IMR-90 (cell line): ENCODE measurements around the gene PRUNE2. TPM values are rescaled to one million over a fixed set of nuclear protein-coding genes. Genes with fewer than 3 reads are reported as not detected.

Experiments
- ATAC-seq: fragments of 200-7000 bp; cut with Tn5 transposase; 2 replicates; pipeline ENCODE4 v1.9.1; 2020; ENCODE audit warnings: low read depth, mild to moderate bottlenecking, moderate library complexity
- BruUV-seq: library from RNA; stranded (reverse); fragments of 400-500 nt; replicated peaks from 2 replicates; lab custom pipeline; 2021; lab: Mats Ljungman, UMichigan
- CTCF ChIA-PET: fragments of 300-600 bp; formaldehyde crosslinking; extraction: SDS; loops from one replicate; lab custom pipeline; 2021; ENCODE audit warnings: antibody characterized with exemption; lab: Yijun Ruan, JAX
- POLR2A ChIA-PET: fragments of 300-600 bp; sonication (Branson Sonifier 250); formaldehyde crosslinking; loops from one replicate; lab custom pipeline; 2022; ENCODE audit warnings: antibody characterized with exemption; ENCODE audit not compliant: unreplicated experiment; lab: Charles Lee
- DNase-seq: peaks from one replicate; pipeline ENCODE4 v3.0.0; 2013
- H2AFZ ChIP-seq: replicated peaks from 2 replicates; pipeline ENCODE3; 2013; ENCODE audit warnings: low read length, mild to moderate bottlenecking; ENCODE audit not compliant: poor library complexity
- H2AK5ac ChIP-seq: 2 replicates; pipeline ENCODE4 v1.6.1; 2013; ENCODE audit warnings: low read depth, low read length, inconsistent platforms
- H2AK9ac ChIP-seq: replicated peaks from 2 replicates; pipeline ENCODE3; 2013; ENCODE audit warnings: mild to moderate bottlenecking, low read depth, low read length, moderate library complexity; ENCODE audit not compliant: poor library complexity
- H2BK120ac ChIP-seq: 2 replicates; pipeline ENCODE4 v1.6.1; 2013; ENCODE audit warnings: low read depth, low read length, inconsistent platforms
- H2BK15ac ChIP-seq: 3 replicates; pipeline ENCODE4 v1.6.1; 2013; ENCODE audit warnings: low read depth, low read length, inconsistent platforms
- H2BK20ac ChIP-seq: 2 replicates; pipeline ENCODE4 v1.6.1; 2013; ENCODE audit warnings: low read depth, mild to moderate bottlenecking, inconsistent platforms, low read length, moderate library complexity
- H2BK5ac ChIP-seq: 2 replicates; pipeline ENCODE4 v1.6.1; 2013; ENCODE audit warnings: mild to moderate bottlenecking, low read depth, low read length, inconsistent platforms; ENCODE audit not compliant: poor library complexity, severe bottlenecking
- H3K14ac ChIP-seq: replicated peaks from 2 replicates; pipeline ENCODE4 v1.6.1; 2013; ENCODE audit warnings: low read depth, low read length, inconsistent platforms
- H3K18ac ChIP-seq: 2 replicates; pipeline ENCODE4 v1.6.1; 2013; ENCODE audit warnings: low read depth, low read length, control low read depth
- H3K23ac ChIP-seq: 2 replicates; pipeline ENCODE4 v1.6.1; 2013; ENCODE audit warnings: low read depth, low read length, inconsistent platforms
- H3K27ac ChIP-seq: 2 replicates; pipeline ENCODE4 v1.5.1; 2013; ENCODE audit warnings: mild to moderate bottlenecking, control low read depth, low read length; ENCODE audit not compliant: insufficient read depth
- H3K27me3 ChIP-seq: 2 replicates; pipeline ENCODE4 v1.6.1; 2013; ENCODE audit warnings: low read length; ENCODE audit not compliant: control insufficient read depth, insufficient read depth
- H3K36me3 ChIP-seq: 2 replicates; pipeline ENCODE4 v1.6.1; 2013; ENCODE audit warnings: low read length, mixed read lengths; ENCODE audit not compliant: control insufficient read depth, insufficient read depth
- H3K4ac ChIP-seq: 2 replicates; pipeline ENCODE4 v1.6.1; 2013; ENCODE audit warnings: low read depth, low read length, inconsistent platforms
- H3K4me1 ChIP-seq: 2 replicates; pipeline ENCODE4 v1.6.1; 2013; ENCODE audit warnings: low read length, mixed read lengths; ENCODE audit not compliant: control insufficient read depth, insufficient read depth
- H3K4me2 ChIP-seq: 2 replicates; pipeline ENCODE4 v1.6.1; 2013; ENCODE audit warnings: low read depth, mild to moderate bottlenecking, control low read depth, low read length, moderate library complexity
- H3K4me3 ChIP-seq: 2 replicates; pipeline ENCODE4 v1.5.1; 2013; ENCODE audit warnings: low read depth, mild to moderate bottlenecking, control low read depth, low read length, moderate library complexity; ENCODE audit not compliant: insufficient read depth
- H3K56ac ChIP-seq: 2 replicates; pipeline ENCODE4 v1.6.1; 2013; ENCODE audit warnings: low read length, inconsistent platforms; ENCODE audit not compliant: insufficient read depth; ENCODE audit errors: extremely low read depth
- H3K79me1 ChIP-seq, 2 experiments: 2 replicates each; pipeline ENCODE4 v1.6.1; 2013; ENCODE audit warnings: low read length in 2 of 2, inconsistent platforms in 1 of 2, low read depth in 1 of 2
- H3K9ac ChIP-seq: 2 replicates; pipeline ENCODE4 v1.6.1; 2013; ENCODE audit warnings: low read depth, low read length, control low read depth
- H3K9me1 ChIP-seq: 2 replicates; pipeline ENCODE4 v1.6.1; 2013; ENCODE audit warnings: low read length, inconsistent platforms; ENCODE audit not compliant: insufficient read depth
- H3K9me3 ChIP-seq: 2 replicates; pipeline ENCODE4 v1.6.1; 2013; ENCODE audit warnings: low read length; ENCODE audit not compliant: control insufficient read depth, insufficient read depth
- H4K20me1 ChIP-seq: 2 replicates; pipeline ENCODE4 v1.6.1; 2013; ENCODE audit warnings: low read length, inconsistent platforms; ENCODE audit not compliant: insufficient read depth
- H4K5ac ChIP-seq: 2 replicates; pipeline ENCODE4 v1.6.1; 2013; ENCODE audit warnings: mild to moderate bottlenecking, low read depth, low read length, control low read depth
- H4K8ac ChIP-seq, 2 experiments: 2 replicates each; pipeline ENCODE4 v1.6.1; 2013; ENCODE audit warnings: low read depth in 2 of 2, low read length in 2 of 2, control low read depth in 1 of 2, inconsistent platforms in 1 of 2
- H4K91ac ChIP-seq: 2 replicates; pipeline ENCODE4 v1.6.1; 2013; ENCODE audit warnings: low read depth, low read length, inconsistent platforms; ENCODE audit not compliant: insufficient read depth
- BHLHE40 ChIP-seq: fragments of 150-350 bp; IDR thresholded peaks from 2 replicates; pipeline ENCODE4 v1.6.1; 2016; ENCODE audit warnings: mild to moderate bottlenecking, low read depth, low read length
- CEBPB ChIP-seq: IDR thresholded peaks from 2 replicates; pipeline ENCODE4 v1.6.1; 2012; ENCODE audit warnings: low read depth, low read length, improper control_type of control experiment
- CHD1 ChIP-seq: IDR thresholded peaks from 2 replicates; pipeline ENCODE4 v1.6.1; 2012; ENCODE audit warnings: low read depth, low read length, improper control_type of control experiment
- FOS ChIP-seq: fragments of 150-350 bp; IDR thresholded peaks from 2 replicates; pipeline ENCODE4 v1.6.1; 2016; ENCODE audit warnings: low read depth, low read length
- MAFK ChIP-seq: IDR thresholded peaks from 2 replicates; pipeline ENCODE4 v1.6.1; 2012; ENCODE audit warnings: low read depth, low read length, improper control_type of control experiment
- MAZ ChIP-seq: IDR thresholded peaks from 2 replicates; pipeline ENCODE4 v1.6.1; 2012; ENCODE audit warnings: low read depth, mild to moderate bottlenecking, low read length, improper control_type of control experiment, moderate library complexity, borderline replicate concordance
- MXI1 ChIP-seq: IDR thresholded peaks from 2 replicates; pipeline ENCODE4 v1.6.1; 2012; ENCODE audit warnings: low read depth, mild to moderate bottlenecking, low read length, moderate library complexity, borderline replicate concordance
- POLR2A ChIP-seq: IDR thresholded peaks from 2 replicates; pipeline ENCODE4 v1.6.1; 2012; ENCODE audit warnings: mild to moderate bottlenecking, low read depth, low read length
- RCOR1 ChIP-seq: IDR thresholded peaks from 2 replicates; pipeline ENCODE4 v1.6.1; 2012; ENCODE audit warnings: mild to moderate bottlenecking, low read length, improper control_type of control experiment; ENCODE audit not compliant: insufficient replicate concordance
- RFX5 ChIP-seq: IDR thresholded peaks from 2 replicates; pipeline ENCODE4 v1.8.0; 2012; ENCODE audit warnings: low read depth, mild to moderate bottlenecking, low read length, moderate library complexity
- SMC3 ChIP-seq: fragments of 150-350 bp; IDR thresholded peaks from 2 replicates; pipeline ENCODE4 v1.6.1; 2016; ENCODE audit warnings: low read depth, mild to moderate bottlenecking, antibody characterized with exemption, low read length, moderate library complexity
- WGBS, 2 experiments: methylation state at CpG; one replicate each; pipeline versions ENCODE4 v1.1.5 to v1.1.7; 2013; ENCODE audit warnings: missing lambda C conversion rate in 2 of 2; ENCODE audit not compliant: insufficient read length in 1 of 2; ENCODE audit errors: extremely low coverage in 2 of 2; 5-methylcytosine and 5-hydroxymethylcytosine counted together
- dilution Hi-C: fragments of 300-500 bp; cut with HindIII; formaldehyde crosslinking; loops from one replicate; pipeline ENCODE4 v1.14.3; 2018; ENCODE audit warnings: low sequenced_read_pairs; ENCODE audit not compliant: unreplicated experiment
- in situ Hi-C: fragments of 300-500 bp; cut with MboI; formaldehyde crosslinking; loops from 3 replicates; pipeline ENCODE4 v1.14.3; 2019; ENCODE audit warnings: low sequenced_read_pairs, inconsistent platforms, mixed read lengths
- intact Hi-C: fragments of 100-400 bp; cut with micrococcal nuclease; formaldehyde crosslinking; loops from 2 replicates; pipeline ENCODE4 v1.10.0; 2022
- polyA plus RNA-seq, 3 experiments: library from polyadenylated mRNA; depleted of rRNA; stranded (reverse); fragments of >200 nt; gene quantifications; 2 replicates each; pipeline ENCODE4 v1.2.3, GENCODE V29; 2012; ENCODE audit warnings: low replicate concordance in 1 of 3
- total RNA-seq: library from RNA; depleted of rRNA; stranded (reverse); fragments of >200 nt; gene quantifications from 2 replicates; pipeline ENCODE4 v1.2.3, GENCODE V29; 2012
- TF ChIP-seq, protein P1 (sequence below): conservative IDR thresholded peaks from 2 replicates; pipeline ENCODE4 v1.5.1; 2012; ENCODE audit warnings: mild to moderate bottlenecking, low read depth, low read length, improper control_type of control experiment
- TF ChIP-seq, protein P2 (sequence below): fragments of 150-350 bp; IDR thresholded peaks from 2 replicates; pipeline ENCODE4 v1.6.1; 2017; ENCODE audit warnings: mild to moderate bottlenecking, antibody characterized with exemption, low read length, low read depth
- TF ChIP-seq, protein P3 (sequence below): fragments of 150-350 bp; IDR thresholded peaks from 2 replicates; pipeline ENCODE4 v1.6.1; 2016; ENCODE audit warnings: low read depth, mild to moderate bottlenecking, low read length, moderate library complexity, borderline replicate concordance

The PRUNE2 gene
- total and polyA plus RNA-seq, 2 of the 4 experiments (the other 2 are of a cell fraction), result 0.70 to 1.6 TPM

GRCh38 chr9:76580820-76581219 lies 325.1 kb downstream of the PRUNE2 start:
- no TSS peak for BruUV-seq
- Histone ChIP-seq H2BK20ac (no peak overlapping the region), H2AFZ (no peak overlapping the region), H4K8ac (no peak overlapping the region), H3K14ac (no peak overlapping the region), H3K4ac (no peak overlapping the region), H4K20me1 (no peaks in the 10 kb centered on the region), H3K27me3 (peaks cover 6% of the 10 kb centered on the region), H3K36me3 (no peaks in the 10 kb centered on the region), H3K79me1 (no peaks in the 10 kb centered on the region), H3K23ac (no peak overlapping the region), H2AK5ac (no peak overlapping the region), H3K56ac (no peak overlapping the region), H2BK15ac (no peak overlapping the region), H3K18ac (no peak overlapping the region), H3K9me1 (no peaks in the 10 kb centered on the region), H2AK9ac (no peak overlapping the region), H2BK5ac (no peak overlapping the region), H4K5ac (no peak overlapping the region), H3K9me3 (no peaks in the 10 kb centered on the region), H3K4me2 (no peak overlapping the region), H3K4me1 (no peaks in the 10 kb centered on the region), H3K27ac (no peak overlapping the region), H2BK120ac (no peak overlapping the region), H4K91ac (no peak overlapping the region), H3K4me3 (no peak overlapping the region), H3K9ac (no peak overlapping the region)
- WGBS, 2 experiments, result no CpG with 5 or more reads among the region's 3 CpGs
- intact Hi-C loops (no loop called here), dilution Hi-C loops (no loop called here), in situ Hi-C loops (no loop called here)
- TF ChIP-seq RCOR1 (no peak), POLR2A (no peak), FOS (no peak), BHLHE40 (no peak), MAFK (no peak), MAZ (no peak), MXI1 (no peak), SMC3 (no peak), CHD1 (no peak), RFX5 (no peak), CEBPB (no peak)
- TF ChIP-seq, protein P1, sequence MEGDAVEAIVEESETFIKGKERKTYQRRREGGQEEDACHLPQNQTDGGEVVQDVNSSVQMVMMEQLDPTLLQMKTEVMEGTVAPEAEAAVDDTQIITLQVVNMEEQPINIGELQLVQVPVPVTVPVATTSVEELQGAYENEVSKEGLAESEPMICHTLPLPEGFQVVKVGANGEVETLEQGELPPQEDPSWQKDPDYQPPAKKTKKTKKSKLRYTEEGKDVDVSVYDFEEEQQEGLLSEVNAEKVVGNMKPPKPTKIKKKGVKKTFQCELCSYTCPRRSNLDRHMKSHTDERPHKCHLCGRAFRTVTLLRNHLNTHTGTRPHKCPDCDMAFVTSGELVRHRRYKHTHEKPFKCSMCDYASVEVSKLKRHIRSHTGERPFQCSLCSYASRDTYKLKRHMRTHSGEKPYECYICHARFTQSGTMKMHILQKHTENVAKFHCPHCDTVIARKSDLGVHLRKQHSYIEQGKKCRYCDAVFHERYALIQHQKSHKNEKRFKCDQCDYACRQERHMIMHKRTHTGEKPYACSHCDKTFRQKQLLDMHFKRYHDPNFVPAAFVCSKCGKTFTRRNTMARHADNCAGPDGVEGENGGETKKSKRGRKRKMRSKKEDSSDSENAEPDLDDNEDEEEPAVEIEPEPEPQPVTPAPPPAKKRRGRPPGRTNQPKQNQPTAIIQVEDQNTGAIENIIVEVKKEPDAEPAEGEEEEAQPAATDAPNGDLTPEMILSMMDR, result no peak
- TF ChIP-seq, protein P2, sequence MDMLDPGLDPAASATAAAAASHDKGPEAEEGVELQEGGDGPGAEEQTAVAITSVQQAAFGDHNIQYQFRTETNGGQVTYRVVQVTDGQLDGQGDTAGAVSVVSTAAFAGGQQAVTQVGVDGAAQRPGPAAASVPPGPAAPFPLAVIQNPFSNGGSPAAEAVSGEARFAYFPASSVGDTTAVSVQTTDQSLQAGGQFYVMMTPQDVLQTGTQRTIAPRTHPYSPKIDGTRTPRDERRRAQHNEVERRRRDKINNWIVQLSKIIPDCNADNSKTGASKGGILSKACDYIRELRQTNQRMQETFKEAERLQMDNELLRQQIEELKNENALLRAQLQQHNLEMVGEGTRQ, result no peak
- TF ChIP-seq, protein P3, sequence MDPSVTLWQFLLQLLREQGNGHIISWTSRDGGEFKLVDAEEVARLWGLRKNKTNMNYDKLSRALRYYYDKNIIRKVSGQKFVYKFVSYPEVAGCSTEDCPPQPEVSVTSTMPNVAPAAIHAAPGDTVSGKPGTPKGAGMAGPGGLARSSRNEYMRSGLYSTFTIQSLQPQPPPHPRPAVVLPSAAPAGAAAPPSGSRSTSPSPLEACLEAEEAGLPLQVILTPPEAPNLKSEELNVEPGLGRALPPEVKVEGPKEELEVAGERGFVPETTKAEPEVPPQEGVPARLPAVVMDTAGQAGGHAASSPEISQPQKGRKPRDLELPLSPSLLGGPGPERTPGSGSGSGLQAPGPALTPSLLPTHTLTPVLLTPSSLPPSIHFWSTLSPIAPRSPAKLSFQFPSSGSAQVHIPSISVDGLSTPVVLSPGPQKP, result no peak
- no peak for ATAC-seq
- ChIA-PET CTCF (interaction anchor here (0.7 to 0.9 kb wide), 2 partner anchors 53 to 58 kb away, joined by 3 read pairs; no protein-coding TSS in a partner anchor), POLR2A (no interaction called here)
- no peak for DNase-seq
